Memory B cell (primary cell): ENCODE data around the gene CHN2.

Source experiments
- ATAC-seq: fragments of 150-1000 bp; cut with Tn5 transposase; 2 replicates; pipeline ENCODE4 v1.10.0; 2021; ENCODE audit warnings: low read depth, mild to moderate bottlenecking, moderate library complexity
- DNase-seq, 2 donors: peaks; one replicate each; pipeline ENCODE4 v3.0.0; 2022; ENCODE audit warnings: low spot score in 2 of 2
- H3K27ac Mint-ChIP-seq: one replicate; pipeline ENCODE4 v1.8.0; 2022; ENCODE audit warnings: mild to moderate bottlenecking, moderate library complexity, mixed read lengths
- H3K27me3 Mint-ChIP-seq: one replicate; pipeline ENCODE4 v1.8.0; 2022; ENCODE audit warnings: mixed read lengths
- H3K36me3 Mint-ChIP-seq: one replicate; pipeline ENCODE4 v1.8.0; 2022; ENCODE audit warnings: mild to moderate bottlenecking, mixed read lengths
- H3K4me1 Mint-ChIP-seq: one replicate; pipeline ENCODE4 v1.8.0; 2022; ENCODE audit warnings: mixed read lengths
- H3K4me3 Mint-ChIP-seq: one replicate; pipeline ENCODE4 v1.8.0; 2022; ENCODE audit warnings: mild to moderate bottlenecking, moderate library complexity, mixed read lengths
- H3K9me3 Mint-ChIP-seq: one replicate; pipeline ENCODE4 v1.8.0; 2022; ENCODE audit warnings: mixed read lengths

Gene CHN2

DNA sequence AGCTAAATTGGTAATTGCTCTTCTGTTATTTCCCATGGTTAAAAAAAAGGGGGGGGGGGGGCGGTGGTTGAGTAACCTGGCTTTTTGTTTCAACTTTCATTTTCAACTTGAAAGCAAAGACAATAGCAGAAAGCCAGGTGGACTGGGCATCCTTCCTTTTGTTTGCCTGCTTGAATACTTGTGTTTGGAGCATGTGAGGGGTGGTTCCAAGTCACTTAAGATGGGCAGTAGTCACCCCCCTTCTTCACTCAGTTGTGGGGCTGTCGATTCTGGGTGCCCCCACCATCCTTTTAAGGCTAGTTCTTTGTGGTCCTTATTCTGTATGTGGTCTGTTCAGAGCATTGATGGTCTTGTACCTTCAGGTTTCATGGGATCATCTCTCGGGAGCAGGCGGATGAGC is 203.4 kb downstream of the CHN2 start:
- ATAC-seq (no peak), DNase-seq (no peak)
- no peak overlapping the region for H3K4me3 Mint-ChIP-seq
- peaks cover 3% of the 10 kb centered on the region for H3K27me3 Mint-ChIP-seq
- H3K4me1 Mint-ChIP-seq, result no peaks in the 10 kb centered on the region
- no peaks in the 10 kb centered on the region for H3K36me3 Mint-ChIP-seq
- H3K9me3 Mint-ChIP-seq, result no peaks in the 10 kb centered on the region
- no peak overlapping the region for H3K27ac Mint-ChIP-seq

GRCh38 chr7:29400437-29400836 is 205.9 kb downstream of the CHN2 start:
- Mint-ChIP-seq H3K4me3 (no peak overlapping the region), H3K36me3 (no peaks in the 10 kb centered on the region), H3K27ac (no peak overlapping the region)

GRCh38 chr7:29401769-29402168 is 207.2 kb downstream of the CHN2 start:
- no peaks in the 10 kb centered on the region for H3K9me3 Mint-ChIP-seq
- no peaks in the 10 kb centered on the region for H3K4me1 Mint-ChIP-seq
- H3K36me3 Mint-ChIP-seq, result no peaks in the 10 kb centered on the region
- no peak overlapping the region for H3K27ac Mint-ChIP-seq
- ATAC-seq (no peak), DNase-seq (no peak)
- no peak overlapping the region for H3K4me3 Mint-ChIP-seq
- peaks cover 3% of the 10 kb centered on the region for H3K27me3 Mint-ChIP-seq

More at GRCh38 chr7:29400437-29400836, 205.9 kb downstream of the CHN2 start:
- Mint-ChIP-seq H3K4me1 (no peaks in the 10 kb centered on the region), H3K27me3 (peaks cover 3% of the 10 kb centered on the region), H3K9me3 (no peaks in the 10 kb centered on the region)
- ATAC-seq (no peak), DNase-seq (no peak)

DNA sequence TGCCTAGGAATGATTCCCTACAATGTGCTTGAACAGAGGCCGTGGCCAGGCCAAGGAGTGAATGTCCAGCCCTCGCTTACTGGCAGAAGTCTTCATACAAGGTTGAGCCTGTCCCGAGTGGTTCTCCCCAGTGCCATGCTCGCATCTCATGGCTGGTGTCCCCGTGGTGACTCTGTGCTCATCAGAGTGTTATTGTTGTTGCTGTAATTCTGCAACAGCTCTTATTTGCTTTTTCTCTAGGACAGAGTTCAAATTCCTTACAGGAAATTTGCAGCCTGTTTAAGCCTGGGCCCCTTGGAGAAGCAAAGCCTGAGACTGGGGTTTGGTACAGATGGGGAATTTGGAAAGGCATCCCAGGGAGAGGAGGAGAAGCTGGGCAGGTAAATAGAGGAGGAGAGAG is 211.3 kb downstream of the CHN2 start:
- no peak for ATAC-seq
- H3K9me3 Mint-ChIP-seq, result no peaks in the 10 kb centered on the region

DNA sequence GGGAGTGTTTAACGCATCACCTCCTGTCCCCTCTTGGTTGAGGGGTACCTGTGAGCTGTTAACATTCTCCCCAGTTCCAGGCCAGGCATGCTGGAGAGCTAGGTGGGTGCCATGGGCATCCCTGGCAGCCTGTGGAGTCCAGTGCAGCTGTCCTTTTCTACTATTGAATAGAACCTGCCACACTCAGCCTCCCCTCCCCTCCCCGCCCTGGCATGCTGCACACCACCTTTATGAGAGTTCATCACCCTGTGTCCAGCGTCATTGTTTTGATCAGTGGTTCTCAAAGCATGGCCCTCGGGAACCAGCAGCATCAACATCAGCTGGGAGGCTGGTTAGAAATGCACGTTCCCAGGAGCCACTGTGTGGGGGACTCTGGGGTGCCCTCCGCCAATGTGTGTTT is 211.8 kb downstream of the CHN2 start:
- no peak for ATAC-seq
- H3K4me1 Mint-ChIP-seq, result no peaks in the 10 kb centered on the region
- no peaks in the 10 kb centered on the region for H3K36me3 Mint-ChIP-seq
- no peak for DNase-seq
- H3K27me3 Mint-ChIP-seq, result peaks cover 2% of the 10 kb centered on the region
- no peak overlapping the region for H3K4me3 Mint-ChIP-seq
- no peaks in the 10 kb centered on the region for H3K9me3 Mint-ChIP-seq
- no peak overlapping the region for H3K27ac Mint-ChIP-seq

More for the DNA sequence above, 211.3 kb downstream of the CHN2 start:
- Mint-ChIP-seq H3K4me3 (no peak overlapping the region), H3K4me1 (no peaks in the 10 kb centered on the region), H3K27me3 (peaks cover 2% of the 10 kb centered on the region), H3K36me3 (no peaks in the 10 kb centered on the region), H3K27ac (no peak overlapping the region)
- DNase-seq, result no peak

- no peak overlapping the region for H3K4me3 Mint-ChIP-seq
- DNase-seq (peak; percentile 59 to 61), ATAC-seq (peak; percentile 53)
- no peak overlapping the region for H3K27ac Mint-ChIP-seq
- no peaks in the 10 kb centered on the region for H3K4me1 Mint-ChIP-seq
- H3K9me3 Mint-ChIP-seq, result no peaks in the 10 kb centered on the region
- no peaks in the 10 kb centered on the region for H3K36me3 Mint-ChIP-seq
- peaks cover 2% of the 10 kb centered on the region for H3K27me3 Mint-ChIP-seq
Observed at GRCh38 chr7:29408841-29409243, 214.3 kb downstream of the CHN2 start.

GRCh38 chr7:29410996-29411395 is 216.4 kb downstream of the CHN2 start:
- no peaks in the 10 kb centered on the region for H3K9me3 Mint-ChIP-seq
- ATAC-seq (no peak), DNase-seq (no peak)
- no peaks in the 10 kb centered on the region for H3K36me3 Mint-ChIP-seq
- H3K4me3 Mint-ChIP-seq, result no peak overlapping the region
- peaks cover 2% of the 10 kb centered on the region for H3K27me3 Mint-ChIP-seq
- H3K4me1 Mint-ChIP-seq, result no peaks in the 10 kb centered on the region
- H3K27ac Mint-ChIP-seq, result no peak overlapping the region

GRCh38 chr7:29412912-29413311 is 218.3 kb downstream of the CHN2 start:
- no peaks in the 10 kb centered on the region for H3K4me1 Mint-ChIP-seq
- peaks cover 4% of the 10 kb centered on the region for H3K27me3 Mint-ChIP-seq
- no peaks in the 10 kb centered on the region for H3K9me3 Mint-ChIP-seq
- DNase-seq (no peak), ATAC-seq (no peak)
- no peaks in the 10 kb centered on the region for H3K36me3 Mint-ChIP-seq
- no peak overlapping the region for H3K27ac Mint-ChIP-seq
- no peak overlapping the region for H3K4me3 Mint-ChIP-seq

DNA sequence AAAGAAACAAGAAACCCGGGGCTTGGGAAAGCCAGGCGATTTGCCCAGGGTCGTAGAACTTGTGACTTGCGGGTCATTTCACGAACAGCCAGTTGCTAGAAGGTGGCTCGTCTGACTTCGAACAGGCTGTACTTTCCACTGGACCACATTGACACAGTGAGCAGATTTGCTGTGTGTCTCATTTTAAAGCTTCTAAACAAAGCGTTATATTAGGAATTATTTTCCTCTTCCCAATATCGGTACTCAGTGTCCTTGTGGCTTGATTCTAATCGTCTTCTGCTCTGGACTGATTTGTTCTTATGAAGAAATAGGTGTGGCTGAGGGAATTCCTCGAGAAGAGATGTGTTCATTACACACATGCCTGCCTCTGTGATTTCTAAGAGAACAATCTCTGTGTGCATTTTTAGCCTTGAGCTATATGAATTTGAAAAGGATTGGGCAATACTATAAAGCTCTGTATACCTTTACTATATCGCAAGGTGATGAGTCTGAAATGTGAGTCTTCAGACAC is 219.1 kb downstream of the CHN2 start:
- no peaks in the 10 kb centered on the region for H3K9me3 Mint-ChIP-seq
- no peak for DNase-seq
- no peaks in the 10 kb centered on the region for H3K36me3 Mint-ChIP-seq
- no peaks in the 10 kb centered on the region for H3K4me1 Mint-ChIP-seq
- ATAC-seq, result no peak
- peaks cover 4% of the 10 kb centered on the region for H3K27me3 Mint-ChIP-seq
- H3K4me3 Mint-ChIP-seq, result no peak overlapping the region
- H3K27ac Mint-ChIP-seq, result no peak overlapping the region

DNA sequence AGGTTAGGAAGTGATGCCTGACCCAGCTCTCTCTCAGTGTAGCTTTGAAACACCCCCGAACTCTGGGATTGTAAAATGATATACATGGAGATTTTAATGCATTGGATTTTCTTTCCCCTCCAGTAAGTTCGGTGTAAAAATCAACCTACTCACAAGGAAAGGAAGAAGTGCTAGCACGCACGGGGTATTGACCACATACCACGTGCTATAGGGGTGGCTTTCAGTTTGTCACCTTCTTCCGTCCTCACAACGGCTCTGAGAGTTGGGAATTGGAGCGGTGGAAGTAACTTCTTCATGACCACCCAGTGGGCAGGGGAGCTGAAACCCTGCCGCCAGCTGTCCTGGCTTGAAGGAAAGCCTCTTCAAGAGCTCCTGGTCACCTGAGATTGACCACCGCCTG is 219.6 kb downstream of the CHN2 start:
- Mint-ChIP-seq H3K4me1 (no peaks in the 10 kb centered on the region), H3K27me3 (peaks cover 2% of the 10 kb centered on the region), H3K4me3 (no peak overlapping the region), H3K27ac (no peak overlapping the region), H3K36me3 (no peaks in the 10 kb centered on the region), H3K9me3 (no peaks in the 10 kb centered on the region)
- DNase-seq (no peak), ATAC-seq (no peak)

DNA sequence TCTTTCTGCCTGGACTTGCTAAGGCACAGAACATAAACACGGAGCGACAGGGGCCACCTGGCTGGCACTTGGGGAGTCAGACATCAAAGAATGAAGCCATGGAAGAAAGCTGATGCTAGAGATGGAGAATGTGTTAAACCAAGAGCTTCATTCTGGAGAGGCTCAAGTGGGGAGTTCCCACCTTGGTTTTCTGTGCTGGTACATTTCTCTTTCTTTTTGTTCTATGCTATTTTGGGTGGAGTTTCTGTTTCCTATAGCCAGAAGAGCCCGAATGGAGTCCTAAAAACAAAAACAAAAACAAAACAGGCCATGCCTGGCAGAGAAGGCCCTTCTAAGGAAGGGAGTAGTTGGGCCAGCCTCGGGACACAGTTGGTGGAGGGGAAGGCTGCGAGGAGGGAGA is 220.6 kb downstream of the CHN2 start:
- H3K9me3 Mint-ChIP-seq, result no peaks in the 10 kb centered on the region
- DNase-seq, result no peak
- ATAC-seq, result no peak
- H3K27me3 Mint-ChIP-seq, result peaks cover 2% of the 10 kb centered on the region
- no peak overlapping the region for H3K4me3 Mint-ChIP-seq
- no peaks in the 10 kb centered on the region for H3K36me3 Mint-ChIP-seq
- H3K4me1 Mint-ChIP-seq, result no peaks in the 10 kb centered on the region
- no peak overlapping the region for H3K27ac Mint-ChIP-seq

GRCh38 chr7:29416276-29416937 is 221.8 kb downstream of the CHN2 start:
- no peak overlapping the region for H3K27ac Mint-ChIP-seq

DNA sequence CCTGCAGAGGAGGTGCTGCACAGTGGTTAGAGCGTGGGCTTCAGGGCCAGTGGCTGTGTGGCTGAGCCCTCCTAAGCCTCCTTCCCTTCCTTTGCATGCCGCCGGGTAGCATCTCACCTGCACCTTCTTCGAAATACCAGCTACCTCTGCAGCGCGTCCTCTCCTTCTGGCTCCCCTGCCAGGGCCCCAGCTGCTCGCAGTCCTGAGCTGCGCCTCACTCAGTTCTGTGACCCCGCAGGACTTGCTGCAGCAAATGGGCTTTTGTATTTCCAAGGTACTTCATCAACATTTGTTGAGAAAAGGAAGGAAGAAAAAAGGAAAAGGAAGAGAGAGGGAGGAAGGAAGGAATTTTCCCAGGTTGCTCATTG is 222.3 kb downstream of the CHN2 start:
- no peak overlapping the region for H3K4me3 Mint-ChIP-seq

More at GRCh38 chr7:29416276-29416937, 221.8 kb downstream of the CHN2 start:
- Mint-ChIP-seq H3K27me3 (peaks cover 3% of the 10 kb centered on the region), H3K4me1 (no peaks in the 10 kb centered on the region), H3K4me3 (no peak overlapping the region), H3K9me3 (no peaks in the 10 kb centered on the region), H3K36me3 (no peaks in the 10 kb centered on the region)
- ATAC-seq (no peak), DNase-seq (no peak)

GRCh38 chr7:29418056-29418455 is 223.5 kb downstream of the CHN2 start:
- DNase-seq, result no peak
- no peak for ATAC-seq
- Mint-ChIP-seq H3K36me3 (no peaks in the 10 kb centered on the region), H3K4me3 (no peak overlapping the region), H3K4me1 (peaks cover 7% of the 10 kb centered on the region), H3K27me3 (peaks cover 5% of the 10 kb centered on the region), H3K27ac (no peak overlapping the region), H3K9me3 (no peaks in the 10 kb centered on the region)

More for the DNA sequence above, 222.3 kb downstream of the CHN2 start:
- Mint-ChIP-seq H3K27me3 (peaks cover 5% of the 10 kb centered on the region), H3K36me3 (no peaks in the 10 kb centered on the region), H3K27ac (no peak overlapping the region), H3K9me3 (no peaks in the 10 kb centered on the region), H3K4me1 (no peaks in the 10 kb centered on the region)
- DNase-seq (no peak), ATAC-seq (no peak)

DNA sequence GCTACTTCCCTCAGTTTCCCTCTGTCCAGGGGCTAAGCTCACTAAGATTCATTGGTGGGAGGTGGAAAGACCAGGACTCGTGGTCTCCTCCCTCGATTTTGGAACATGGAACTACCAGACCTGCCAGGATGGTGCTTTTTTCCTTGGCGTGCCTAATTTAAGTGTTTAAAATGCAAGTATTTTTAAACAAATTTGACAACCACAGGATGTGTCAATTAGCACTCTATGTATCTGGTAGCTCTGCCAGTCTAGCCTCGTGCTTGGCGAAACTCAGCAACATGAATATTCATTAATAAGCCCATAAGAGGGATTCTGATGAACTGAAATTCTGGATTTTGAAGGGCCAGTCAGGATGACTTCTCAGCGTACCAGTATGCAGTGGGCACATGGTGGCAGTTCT is 224.1 kb downstream of the CHN2 start:
- Mint-ChIP-seq H3K4me3 (no peak overlapping the region), H3K27ac (no peak overlapping the region), H3K27me3 (peaks cover 6% of the 10 kb centered on the region), H3K9me3 (peaks cover under 1% of the 10 kb centered on the region), H3K36me3 (no peaks in the 10 kb centered on the region), H3K4me1 (peaks cover 9% of the 10 kb centered on the region)
- ATAC-seq (no peak), DNase-seq (no peak)
